Sigmoid colon (tissue), 7 donors: Measurements from ENCODE around the gene GABRG1. TPM values are rescaled to one million over a fixed set of nuclear protein-coding genes. Genes with fewer than 3 reads are reported as not detected.

Experiments used
- DNase-seq: peaks from one replicate; pipeline ENCODE4 v3.0.0-alpha.2; 2019
- H3K27ac ChIP-seq, 4 donors: fragments of 200-600 bp; sonication (generic); one replicate each; pipeline ENCODE4 v1.5.1; 2016 to 2019; ENCODE audit warnings: mild to moderate bottlenecking in 1 of 4
- H3K27me3 ChIP-seq, 3 donors: fragments of 200-600 bp; sonication (generic); one replicate each; pipeline ENCODE4 v1.5.1; 2019; ENCODE audit warnings: mild to moderate bottlenecking in 1 of 3
- H3K36me3 ChIP-seq, 4 donors: fragments of 200-600 bp; sonication (generic); one replicate each; pipeline ENCODE4 v1.5.1; 2016 to 2019
- H3K4me1 ChIP-seq, 4 donors: fragments of 200-600 bp; sonication (generic); one replicate each; pipeline ENCODE4 v1.5.1; 2017 to 2019
- H3K4me3 ChIP-seq, 4 donors: fragments of 200-600 bp; sonication (generic); one replicate each; pipeline ENCODE4 v1.5.1; 2017 to 2019; ENCODE audit warnings: mild to moderate bottlenecking in 2 of 4, moderate library complexity in 1 of 4
- H3K9me3 ChIP-seq, 4 donors: fragments of 200-600 bp in 3 of 4; sonication (generic) in 3 of 4; one replicate each; pipeline versions ENCODE4 v1.5.1 to v1.6.1; 2013 to 2019
- EP300 ChIP-seq, 4 donors: sonication (generic); formaldehyde crosslinking; IDR thresholded peaks; one replicate each; pipeline ENCODE4 v1.6.1; 2017; ENCODE audit warnings: antibody characterized with exemption in 4 of 4
- POLR2A ChIP-seq, 2 donors: fragments of 450-650 bp; IDR thresholded peaks; one replicate each; pipeline ENCODE4 v1.6.1; 2016; ENCODE audit warnings: antibody characterized with exemption in 2 of 2, mild to moderate bottlenecking in 2 of 2, moderate library complexity in 2 of 2
- POLR2AphosphoS5 ChIP-seq, 4 donors: sonication (generic); formaldehyde crosslinking; IDR thresholded peaks; one replicate each; pipeline ENCODE4 v1.6.1; 2017; ENCODE audit warnings: antibody characterized with exemption in 4 of 4
- WGBS, 2 donors: extraction: QIAGEN DNeasy Blood & Tissue Kit; methylation state at CpG; one replicate each; pipeline ENCODE4 v1.1.7; 2013; 5-methylcytosine and 5-hydroxymethylcytosine counted together
- intact Hi-C: fragments of 100-400 bp; cut with DNase I; formaldehyde crosslinking; loops from one replicate; pipeline ENCODE4 v1.15.1; 2023
- polyA plus RNA-seq, 3 donors: library from polyadenylated mRNA; stranded (reverse); fragments of 200-250 nt; gene quantifications; one replicate each; pipeline ENCODE4 v1.2.3, GENCODE V29; 2013
- total RNA-seq, 4 donors: library from RNA; depleted of rRNA; stranded (reverse); fragments of >200 nt; gene quantifications; one replicate each; pipeline ENCODE4 v1.1.0, GENCODE V29; 2016
- TF ChIP-seq, protein P1 (sequence below), 4 experiments: fragments of 450-650 bp in 3 of 4; fragments of 200-600 bp in 1 of 4; IDR thresholded peaks; one replicate each; pipeline ENCODE4 v1.5.1; 2016 to 2019; ENCODE audit warnings: antibody characterized with exemption in 4 of 4, mild to moderate bottlenecking in 3 of 4, moderate library complexity in 2 of 4
- donor health status: healthy with polysubstance abuse.
- donor health status: Bipolar disorder and iron deficiency.
- donor health status: healthy.

GABRG1 gene
- total RNA-seq (under 1 TPM in 2 of 4 donors, not detected in 2; under 0.01 to 0.16 TPM), polyA plus RNA-seq (not detected)

DNA sequence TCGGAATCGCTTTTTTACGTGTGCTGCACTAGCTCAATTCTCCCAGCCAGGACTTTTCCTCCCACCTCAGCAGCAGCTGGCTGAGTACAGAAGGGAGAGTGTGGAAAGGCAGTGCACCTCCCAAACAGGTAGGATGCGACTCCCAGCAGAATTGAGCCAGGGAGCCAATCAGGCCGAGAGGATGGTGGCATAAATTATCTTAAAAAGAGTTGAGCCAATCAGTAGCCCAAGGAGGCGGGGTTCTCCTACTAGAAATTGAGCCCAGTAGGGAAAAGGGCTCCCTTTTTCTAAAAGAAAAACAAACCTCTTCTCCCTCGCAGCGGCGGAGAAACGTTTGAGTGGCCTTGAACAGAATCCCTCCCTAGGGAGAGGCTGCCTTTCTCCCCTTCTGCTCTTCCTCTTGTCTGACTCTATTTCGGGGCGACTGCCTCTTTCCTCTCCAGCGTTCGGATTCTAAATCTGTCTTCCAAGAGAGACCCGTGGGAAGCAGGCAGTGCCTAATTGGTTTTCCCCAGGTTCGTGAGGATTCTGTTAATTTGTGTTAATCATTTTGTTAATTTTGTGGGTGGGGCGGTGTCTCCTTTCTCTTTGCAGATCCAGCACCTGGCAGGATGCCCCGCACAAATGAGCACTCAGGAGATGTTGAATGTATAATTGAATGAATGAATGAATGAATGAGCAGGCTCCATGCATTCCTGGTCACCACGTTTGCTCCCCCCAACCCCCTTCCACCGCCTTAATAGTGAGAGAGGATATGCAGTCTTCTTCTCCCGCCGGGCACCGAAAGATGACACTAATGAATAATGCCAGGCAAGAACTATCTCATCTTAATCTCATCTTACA, at the start of gene GABRG1:
TSS of gene GABRG1 (minus strand) at position 142 of the 843 bp plus-strand sequence. CDS start at position 1, 141 bp downstream.
- TF ChIP-seq, protein P1, sequence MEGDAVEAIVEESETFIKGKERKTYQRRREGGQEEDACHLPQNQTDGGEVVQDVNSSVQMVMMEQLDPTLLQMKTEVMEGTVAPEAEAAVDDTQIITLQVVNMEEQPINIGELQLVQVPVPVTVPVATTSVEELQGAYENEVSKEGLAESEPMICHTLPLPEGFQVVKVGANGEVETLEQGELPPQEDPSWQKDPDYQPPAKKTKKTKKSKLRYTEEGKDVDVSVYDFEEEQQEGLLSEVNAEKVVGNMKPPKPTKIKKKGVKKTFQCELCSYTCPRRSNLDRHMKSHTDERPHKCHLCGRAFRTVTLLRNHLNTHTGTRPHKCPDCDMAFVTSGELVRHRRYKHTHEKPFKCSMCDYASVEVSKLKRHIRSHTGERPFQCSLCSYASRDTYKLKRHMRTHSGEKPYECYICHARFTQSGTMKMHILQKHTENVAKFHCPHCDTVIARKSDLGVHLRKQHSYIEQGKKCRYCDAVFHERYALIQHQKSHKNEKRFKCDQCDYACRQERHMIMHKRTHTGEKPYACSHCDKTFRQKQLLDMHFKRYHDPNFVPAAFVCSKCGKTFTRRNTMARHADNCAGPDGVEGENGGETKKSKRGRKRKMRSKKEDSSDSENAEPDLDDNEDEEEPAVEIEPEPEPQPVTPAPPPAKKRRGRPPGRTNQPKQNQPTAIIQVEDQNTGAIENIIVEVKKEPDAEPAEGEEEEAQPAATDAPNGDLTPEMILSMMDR (IDR thresholded peaks at IDR 0.05): no peak
- 17 to 24% methylated on average over 23 of the region's 23 CpGs for WGBS, 2 donors
- peak within 1 kb of the TSS in 2 of 4 donors; percentile 7 to 15 for H3K4me3 ChIP-seq
- peaks cover 0 to 8% (median 5%) of the 10 kb centered on the region in 4 donors for H3K4me1 ChIP-seq
- H3K27me3 ChIP-seq: peaks cover 0 to 17% (median 0%) of the 10 kb centered on the region in 3 donors
- no peaks in the 10 kb centered on the region for H3K9me3 ChIP-seq
- intact Hi-C loops: no loop called here
- DNase-seq: no peak
- H3K36me3 ChIP-seq: no peaks in the 10 kb centered on the region
- no peak within 1 kb of the TSS for H3K27ac ChIP-seq

GRCh38 chr4:46146993-46147392, 23.1 kb upstream of the GABRG1 start:
- TF ChIP-seq POLR2A (IDR thresholded peaks at IDR 0.05): no peak
- Histone ChIP-seq H3K4me3 (no peak overlapping the region), H3K9me3 (peaks cover 0 to 3% (median 1%) of the 10 kb centered on the region in 4 donors), H3K4me1 (no peaks in the 10 kb centered on the region), H3K27ac (no peak overlapping the region), H3K27me3 (no peaks in the 10 kb centered on the region), H3K36me3 (no peaks in the 10 kb centered on the region)
- intact Hi-C loops: no loop called here
- 63 to 78% methylated on average over 4 of the region's 4 CpGs for WGBS, 2 donors
- DNase-seq: no peak

DNA sequence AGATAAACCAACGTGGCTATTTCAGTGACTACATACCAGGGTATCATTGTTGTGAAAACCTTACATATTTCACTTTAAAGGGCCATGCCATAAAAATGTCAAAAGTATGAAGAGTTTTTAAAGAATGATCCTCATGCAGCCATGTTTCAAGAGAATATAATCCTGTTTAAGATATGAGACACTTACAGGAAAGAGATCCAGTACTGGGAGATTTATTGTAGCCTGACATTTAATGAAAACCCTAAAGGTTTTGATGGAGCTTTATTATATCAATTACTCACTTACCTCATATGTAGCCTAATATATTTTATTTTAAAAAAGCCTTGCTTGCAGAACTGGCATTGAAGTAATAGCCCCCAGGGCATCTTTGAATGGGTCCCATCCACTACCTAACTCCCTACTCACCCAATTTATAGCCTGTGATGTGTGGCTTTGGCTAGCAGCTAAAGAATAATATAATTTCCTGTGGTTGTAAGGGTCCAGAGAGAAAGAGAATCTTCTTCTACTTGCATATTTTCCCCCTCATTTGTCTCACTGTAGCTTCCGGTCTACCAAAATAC, 7.7 kb upstream of the GABRG1 start:
- Histone ChIP-seq H3K4me3 (no peak overlapping the region), H3K36me3 (no peaks in the 10 kb centered on the region), H3K27me3 (peaks cover 0 to 5% (median 0%) of the 10 kb centered on the region in 3 donors), H3K9me3 (no peaks in the 10 kb centered on the region), H3K4me1 (no peaks in the 10 kb centered on the region), H3K27ac (no peak overlapping the region)
- DNase-seq: no peak
- intact Hi-C loops: no loop called here
- TF ChIP-seq, protein P1 (IDR thresholded peaks at IDR 0.05): no peak
- TF ChIP-seq EP300 (IDR thresholded peaks at IDR 0.05): no peak
- TF ChIP-seq POLR2A (IDR thresholded peaks at IDR 0.05): no peak
- no peak for TF ChIP-seq POLR2AphosphoS5 (IDR thresholded peaks at IDR 0.05)
- WGBS, 2 donors: 38 to 65% methylated on average over 2 of the region's 2 CpGs

DNA sequence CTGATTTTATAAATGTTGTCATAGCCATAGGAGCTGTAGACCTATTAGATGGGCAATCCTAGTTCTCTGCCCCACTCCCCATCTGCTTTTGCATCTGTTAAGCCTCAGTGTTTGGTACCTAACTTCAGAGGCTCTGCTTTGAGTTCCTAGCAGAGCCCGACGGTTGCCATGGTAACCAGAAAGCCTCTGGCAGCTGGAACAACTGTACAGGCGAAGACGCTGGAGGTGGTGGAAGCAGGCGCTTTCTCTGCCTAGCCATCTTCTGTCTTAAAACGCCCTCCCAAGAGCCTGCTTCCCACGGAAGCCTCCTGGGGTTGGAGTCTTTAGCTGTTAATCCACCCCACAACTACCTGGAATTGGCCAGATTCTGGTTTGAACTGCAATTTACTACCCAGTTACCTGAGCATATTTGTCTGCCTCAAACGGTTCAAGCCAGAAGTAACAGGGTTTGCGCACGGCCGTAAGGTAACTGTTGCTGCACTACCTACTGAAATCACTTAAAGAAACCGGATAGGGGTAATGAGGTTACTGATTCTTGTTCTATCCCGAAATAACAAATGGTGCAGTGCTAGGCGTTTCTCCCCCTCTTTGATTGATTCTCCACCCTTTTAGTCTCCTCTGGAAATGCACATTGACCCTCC, 1.0 kb upstream of the GABRG1 start:
- Histone ChIP-seq H3K4me3 (no peak overlapping the region), H3K36me3 (no peaks in the 10 kb centered on the region), H3K9me3 (no peaks in the 10 kb centered on the region), H3K4me1 (peaks cover 0 to 8% (median 5%) of the 10 kb centered on the region in 4 donors), H3K27me3 (peaks cover 0 to 17% (median 0%) of the 10 kb centered on the region in 3 donors), H3K27ac (no peak overlapping the region)
- TF ChIP-seq, protein P1 (IDR thresholded peaks at IDR 0.05): no peak
- TF ChIP-seq POLR2A (IDR thresholded peaks at IDR 0.05) (no peak), POLR2AphosphoS5 (IDR thresholded peaks at IDR 0.05) (no peak), EP300 (IDR thresholded peaks at IDR 0.05) (no peak)
- no peak for DNase-seq
- 41 to 54% methylated on average over 14 of the region's 14 CpGs for WGBS, 2 donors
- intact Hi-C loops: no loop called here

GRCh38 chr4:46081674-46082073, 42.2 kb downstream of the GABRG1 start:
- H3K27me3 ChIP-seq: no peaks in the 10 kb centered on the region
- intact Hi-C loops: no loop called here
- no peaks in the 10 kb centered on the region for H3K4me1 ChIP-seq
- DNase-seq: no peak
- no peaks in the 10 kb centered on the region for H3K9me3 ChIP-seq
- no peaks in the 10 kb centered on the region for H3K36me3 ChIP-seq
- TF ChIP-seq, protein P1 (IDR thresholded peaks at IDR 0.05): no peak
- no peak for TF ChIP-seq EP300 (IDR thresholded peaks at IDR 0.05)
- no peak for TF ChIP-seq POLR2AphosphoS5 (IDR thresholded peaks at IDR 0.05)
- no peak for TF ChIP-seq POLR2A (IDR thresholded peaks at IDR 0.05)
- WGBS, 2 donors: 54 to 80% methylated on average over 5 of the region's 5 CpGs
- H3K4me3 ChIP-seq: no peak overlapping the region
- H3K27ac ChIP-seq: no peak overlapping the region
